HG02678 (cell line): Measurements from ENCODE around the gene PGP.
"Not testable (repeated sequence)": the region's sequence is repeated elsewhere in the genome, so short reads cannot be mapped to it uniquely, and the experiment has no call there.

Experiments used
- ATAC-seq: cut with Tn5 transposase; IDR thresholded peaks from one replicate; pipeline ENCODE4 v1.9.1; 2021; ENCODE audit warnings: mild to moderate bottlenecking, moderate library complexity; ENCODE audit not compliant: unreplicated experiment

PGP gene, protein sequence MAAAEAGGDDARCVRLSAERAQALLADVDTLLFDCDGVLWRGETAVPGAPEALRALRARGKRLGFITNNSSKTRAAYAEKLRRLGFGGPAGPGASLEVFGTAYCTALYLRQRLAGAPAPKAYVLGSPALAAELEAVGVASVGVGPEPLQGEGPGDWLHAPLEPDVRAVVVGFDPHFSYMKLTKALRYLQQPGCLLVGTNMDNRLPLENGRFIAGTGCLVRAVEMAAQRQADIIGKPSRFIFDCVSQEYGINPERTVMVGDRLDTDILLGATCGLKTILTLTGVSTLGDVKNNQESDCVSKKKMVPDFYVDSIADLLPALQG

GRCh38 chr16:2214719-2214968, at the start of gene PGP:
Gene PGP, minus strand, starts transcription at chr16:2214840. Its CDS starts 63 bp downstream, at chr16:2214777.
- peak; percentile 87 for ATAC-seq

DNA sequence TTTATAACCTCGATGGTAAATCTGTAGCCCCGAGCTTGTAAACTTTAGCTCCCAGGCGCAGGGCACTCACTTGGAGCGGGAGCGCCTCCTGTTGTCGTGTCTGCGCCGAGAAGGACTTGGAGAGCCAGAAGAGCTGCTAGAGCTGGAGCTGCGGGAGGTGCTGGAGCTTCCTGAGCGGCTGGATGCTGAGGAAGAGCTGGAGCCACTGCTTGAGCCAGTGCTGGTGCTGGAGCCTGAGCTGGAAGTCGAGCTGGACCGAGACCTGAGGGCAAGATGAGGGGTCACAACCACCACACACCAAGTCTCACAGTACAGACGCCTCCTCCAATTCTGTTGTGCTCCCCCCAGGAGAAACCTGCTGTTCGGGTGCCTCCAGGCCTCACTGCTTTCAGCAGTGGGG, 48.4 kb upstream of the PGP start:
- ATAC-seq = not testable (repeated sequence)

DNA sequence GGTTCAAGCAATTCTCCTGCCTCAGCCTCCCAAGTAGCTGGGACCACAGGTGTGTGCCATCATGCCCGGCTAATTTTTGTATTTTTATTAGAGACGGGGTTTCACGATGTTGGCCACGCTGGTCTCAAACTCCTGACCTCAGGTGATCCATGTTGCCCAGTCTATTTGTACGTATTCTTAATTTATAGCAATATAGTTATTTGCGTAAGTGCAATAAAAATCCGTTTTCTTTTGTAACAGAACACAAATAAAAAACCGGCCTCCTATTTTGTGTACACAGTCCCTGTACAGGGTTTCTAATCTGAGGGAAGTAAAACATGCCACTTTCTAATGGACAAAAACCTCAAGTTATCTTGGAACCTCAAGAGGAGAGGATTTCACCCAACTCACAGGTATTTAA, 45.6 kb upstream of the PGP start:
- ATAC-seq = no peak

- ATAC-seq = not testable (repeated sequence)
These were observed 43.9 kb upstream of the PGP start for GRCh38 chr16:2258530-2258929.

DNA sequence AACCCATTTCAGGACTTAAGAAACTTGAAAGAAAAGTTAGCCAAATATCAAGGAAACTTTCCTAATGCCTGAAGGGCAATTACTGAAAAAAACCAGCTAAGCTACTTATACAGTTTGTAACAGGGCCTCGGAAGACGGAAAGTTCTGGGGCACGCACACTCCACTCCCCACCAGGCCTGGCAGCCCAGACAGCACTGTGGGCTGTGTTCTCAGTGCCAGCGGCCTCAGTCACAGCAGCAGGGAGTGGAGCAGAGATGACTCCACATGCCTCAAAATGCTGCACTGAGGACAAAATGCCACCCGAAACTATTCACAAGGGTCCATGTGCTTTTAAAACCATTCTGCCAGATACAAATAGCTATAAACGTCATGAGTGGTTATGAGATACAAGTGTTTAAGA, 43.1 kb upstream of the PGP start:
- no peak for ATAC-seq

DNA sequence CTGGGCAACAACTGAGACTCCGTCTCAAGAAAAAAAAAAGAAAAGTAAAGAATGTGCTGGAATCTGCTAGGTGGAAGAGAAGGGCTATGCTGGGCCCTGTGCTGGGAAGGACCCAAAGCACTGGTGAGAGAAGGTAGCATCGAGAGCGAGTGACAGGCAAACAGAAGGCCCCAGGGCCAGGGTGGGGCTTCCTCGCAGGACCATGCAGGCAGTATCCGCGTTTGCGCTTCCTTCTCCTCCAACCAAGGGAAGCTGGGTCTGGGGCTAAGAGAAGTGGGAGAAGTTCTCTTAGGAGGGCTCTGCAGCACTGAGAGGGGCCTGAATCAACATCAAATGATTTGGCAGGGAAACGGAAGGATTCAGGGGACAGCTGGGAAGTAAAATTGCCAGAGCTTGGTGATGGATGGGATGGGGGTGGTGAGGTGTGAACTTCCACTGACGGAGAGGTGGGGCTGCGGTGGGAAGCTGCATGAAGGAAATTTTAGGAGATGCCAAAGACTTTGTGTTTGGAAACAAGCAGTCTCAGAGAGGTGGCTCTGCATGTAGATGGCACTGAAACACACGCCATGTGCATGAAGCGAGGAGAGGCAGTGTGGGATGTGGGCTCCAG, 42.0 kb upstream of the PGP start:
- ATAC-seq = no peak

- ATAC-seq = no peak
These were observed 38.7 kb upstream of the PGP start for GRCh38 chr16:2253293-2253692.

GRCh38 chr16:2252806-2253148, 38.1 kb upstream of the PGP start:
- no peak for ATAC-seq

DNA sequence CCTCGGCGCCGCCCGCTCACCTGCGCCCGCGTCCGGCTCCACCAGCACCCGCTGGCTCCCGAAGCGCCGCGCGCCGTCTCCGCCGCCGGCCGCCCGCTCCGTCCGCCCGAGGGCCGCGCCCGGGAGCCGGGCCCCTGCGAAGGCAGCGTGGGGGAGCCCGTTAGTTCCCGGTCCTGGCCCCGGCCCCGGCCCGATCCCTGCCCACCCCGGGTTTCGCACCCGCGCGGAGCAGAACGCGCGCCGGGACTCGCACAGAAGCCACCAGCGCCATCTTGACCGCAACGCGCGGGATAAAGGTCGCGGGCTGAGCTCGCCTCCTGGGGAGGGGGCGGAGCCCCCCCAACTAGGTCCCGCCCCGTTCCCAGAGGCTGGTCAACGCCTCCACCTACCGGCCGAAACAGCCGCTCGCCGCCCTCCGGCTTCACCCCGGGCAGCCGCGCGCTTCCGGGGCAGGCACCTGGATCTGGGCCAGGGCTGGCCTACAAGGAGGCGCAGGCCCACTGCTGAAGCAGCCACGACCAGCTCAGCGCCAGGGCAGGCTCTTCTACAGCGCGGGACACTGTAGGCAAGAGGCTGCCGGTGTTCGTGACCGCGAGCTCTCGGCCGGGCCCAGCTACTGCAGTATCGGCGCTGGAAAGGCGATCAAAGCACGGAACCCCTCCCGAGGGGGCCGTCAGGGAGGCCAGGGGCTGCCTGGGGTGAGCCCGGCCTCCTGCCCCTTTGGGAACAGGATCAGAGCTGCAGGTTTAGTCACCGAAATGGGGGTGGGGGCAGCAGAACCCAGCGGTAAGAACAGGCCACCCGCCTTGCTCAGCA, 36.9 kb upstream of the PGP start, which contains the start of gene ECI1:
Gene ECI1, minus strand, starts transcription at position 292 of the 816 bp plus-strand sequence. Its CDS starts 21 bp downstream, at position 271.
- ATAC-seq = peak; percentile 92

DNA sequence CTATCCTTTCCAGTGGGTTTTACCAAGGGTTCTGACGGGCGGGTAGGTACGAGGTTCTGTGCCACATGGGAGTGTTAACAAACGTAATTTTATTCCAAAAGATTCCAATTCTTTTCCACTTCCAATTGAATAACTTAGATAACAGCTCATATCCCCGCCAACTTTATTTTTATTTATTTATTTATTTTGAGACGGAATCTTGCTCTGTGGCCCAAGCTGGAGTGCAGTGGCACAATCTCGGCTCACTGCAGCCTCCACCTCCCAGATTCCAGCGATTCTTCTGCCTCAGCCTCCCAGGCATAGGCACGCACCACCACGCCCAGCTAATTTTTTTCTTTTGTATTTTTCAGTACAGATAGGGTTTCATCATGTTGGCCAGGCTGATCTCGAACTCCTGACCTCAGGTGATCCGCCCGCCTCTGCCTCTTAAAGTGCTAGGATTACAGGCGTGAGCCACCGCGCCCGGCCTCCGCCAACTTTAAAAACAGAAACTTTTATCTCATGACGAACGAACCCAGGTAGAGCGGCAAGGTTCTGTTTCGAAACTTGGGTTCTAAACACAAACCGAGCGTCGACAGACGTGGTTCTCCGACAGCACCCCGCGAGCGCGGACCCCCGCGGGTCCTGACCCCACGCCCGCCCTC, 36.1 kb upstream of the PGP start:
- no peak for ATAC-seq

- ATAC-seq = no peak
These were observed 31.8 kb upstream of the PGP start for GRCh38 chr16:2246301-2246885.

- ATAC-seq = no peak
These were observed 30.5 kb upstream of the PGP start for GRCh38 chr16:2244926-2245795.

DNA sequence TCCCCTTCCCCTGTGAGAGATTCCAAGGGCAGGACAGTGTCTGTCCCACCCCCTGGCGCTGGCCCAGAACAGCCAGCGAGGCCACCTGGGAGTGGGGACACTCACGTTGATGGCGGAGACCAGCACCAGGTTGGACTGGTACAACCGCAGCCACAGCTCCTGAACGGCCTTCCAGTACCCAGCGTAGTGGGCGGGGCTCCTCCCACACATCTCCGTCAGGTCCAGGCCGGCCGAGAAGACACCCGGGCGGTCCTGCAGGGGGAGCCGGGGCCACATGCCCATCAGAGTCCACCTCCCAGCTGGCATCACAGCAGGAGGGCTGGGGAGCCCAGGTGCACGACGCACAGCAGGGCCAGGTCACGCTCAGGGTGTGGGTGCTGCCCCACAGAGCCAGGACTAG, 29.7 kb upstream of the PGP start:
- no peak for ATAC-seq

GRCh38 chr16:2243781-2244180, 29.1 kb upstream of the PGP start:
- ATAC-seq = no peak

DNA sequence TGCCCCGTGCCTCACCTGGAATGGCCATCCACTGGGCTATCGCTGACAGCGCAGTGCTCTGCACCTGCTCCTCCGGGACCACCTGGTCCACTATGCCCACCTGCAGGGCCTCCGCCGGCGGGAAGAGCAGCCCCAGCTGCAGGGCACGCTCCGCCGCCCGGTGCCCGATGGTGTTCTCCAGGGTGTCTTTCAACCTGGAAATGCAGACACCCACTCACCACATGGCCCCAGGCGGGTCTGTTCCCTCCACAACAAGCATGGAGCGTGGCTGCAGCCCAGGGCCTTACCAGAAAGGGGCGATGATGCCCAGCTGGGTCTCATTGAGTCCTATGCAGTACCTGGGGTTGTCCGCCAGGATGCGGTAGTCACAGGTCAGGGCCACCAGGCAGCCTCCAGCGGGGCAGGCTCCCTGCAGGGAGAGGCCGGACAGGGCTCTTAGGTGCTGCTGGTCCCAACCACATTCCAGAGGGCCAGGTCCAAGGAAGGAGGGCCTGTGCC, 28.4 kb upstream of the PGP start:
- ATAC-seq = no peak

GRCh38 chr16:2242598-2242997, 28.0 kb upstream of the PGP start:
- no peak for ATAC-seq

DNA sequence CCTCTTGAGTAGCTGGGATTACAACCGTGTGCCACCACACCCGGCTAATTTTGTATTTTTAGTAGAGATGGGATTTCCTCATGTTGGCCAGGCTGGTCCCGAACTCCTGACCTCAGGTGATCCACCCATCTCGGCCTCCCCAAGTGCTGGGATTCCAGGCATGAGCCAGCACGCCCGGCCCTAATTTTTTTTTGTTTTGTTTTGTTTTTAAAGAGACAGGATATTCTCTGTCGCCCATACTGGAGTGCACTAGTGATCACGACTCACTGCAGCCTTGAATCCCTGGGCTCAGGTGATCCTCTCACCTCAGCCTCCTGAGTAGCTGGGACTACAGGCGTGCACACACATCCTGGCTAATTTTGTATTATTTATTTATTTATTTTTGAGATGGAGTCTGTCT, 25.7 kb upstream of the PGP start:
- ATAC-seq = not testable (repeated sequence)

DNA sequence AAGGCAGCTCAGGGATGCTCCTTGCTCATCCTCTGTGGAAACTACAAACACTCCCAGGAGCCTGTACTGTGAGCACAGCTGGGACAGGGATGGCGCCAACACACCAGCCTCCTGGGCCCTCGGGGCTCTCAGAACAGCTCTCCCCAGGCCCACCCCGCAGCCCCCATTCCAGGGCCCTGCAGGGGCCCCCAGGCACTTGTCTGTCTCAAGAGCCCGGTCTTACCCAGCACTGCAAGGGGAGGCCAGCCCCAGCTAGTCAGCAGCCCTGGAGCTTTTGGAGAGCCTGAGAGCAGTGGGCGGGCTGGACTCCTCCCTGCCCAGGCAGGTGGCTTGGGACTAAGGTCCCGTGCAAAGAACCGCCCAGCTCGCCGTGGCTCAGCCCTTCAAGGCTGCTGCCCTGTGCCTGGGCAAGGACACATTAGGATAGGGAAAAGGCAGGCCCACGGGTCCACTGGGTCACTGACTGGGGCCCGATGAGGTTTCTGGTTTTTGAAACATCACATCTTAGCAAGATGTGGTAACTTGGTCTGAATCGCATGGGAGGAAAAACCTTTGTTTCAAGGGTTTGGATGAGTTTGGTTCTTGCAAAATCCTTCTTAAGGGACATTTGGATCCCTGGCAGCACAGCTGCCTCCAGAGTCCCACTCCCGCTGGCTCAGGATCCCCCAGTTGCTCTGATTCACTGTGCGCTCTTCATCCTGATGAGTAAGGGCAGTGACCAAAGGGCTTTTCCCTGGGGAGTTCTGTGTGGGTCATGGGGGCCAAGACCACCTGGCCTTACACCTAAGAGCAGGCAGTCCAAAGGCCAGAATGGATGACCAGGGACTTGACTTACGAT, 24.4 kb upstream of the PGP start:
- no peak for ATAC-seq

DNA sequence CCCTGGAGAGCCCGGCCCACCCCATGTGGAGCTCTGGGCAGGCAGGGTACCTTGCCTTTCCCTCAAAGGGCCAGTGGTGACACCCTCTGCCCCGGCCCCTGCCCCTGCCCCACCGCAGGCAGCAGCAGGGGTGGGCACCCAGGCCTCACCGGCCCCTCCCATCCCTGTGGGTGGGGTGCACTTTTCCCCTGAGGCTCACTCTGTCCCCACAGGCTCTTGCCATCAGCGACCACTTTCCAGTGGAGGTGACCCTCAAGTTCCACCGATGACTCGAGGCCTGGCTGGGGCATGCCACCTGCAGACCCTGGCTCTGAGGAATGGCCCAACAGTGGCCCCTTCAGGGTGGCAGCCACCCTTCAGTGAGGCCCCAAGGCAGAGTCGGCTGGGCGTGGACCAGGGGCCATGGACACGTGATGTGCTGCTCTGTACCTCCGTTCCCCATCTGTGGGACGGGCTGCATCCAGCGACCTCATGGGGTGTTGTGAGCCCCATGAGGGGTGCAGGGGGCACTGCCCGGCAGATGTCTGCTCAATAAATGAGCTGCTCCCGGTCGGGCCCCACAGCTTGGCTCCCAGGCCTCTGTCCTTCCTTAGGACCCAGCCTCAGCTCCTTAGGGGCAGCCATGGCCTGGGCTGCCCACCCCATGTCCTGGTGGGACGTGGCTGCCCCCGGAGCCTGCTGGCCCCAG, 23.7 kb upstream of the PGP start:
- no peak for ATAC-seq
